ENCODE data around the gene SUN1.

Gene SUN1

DNA sequence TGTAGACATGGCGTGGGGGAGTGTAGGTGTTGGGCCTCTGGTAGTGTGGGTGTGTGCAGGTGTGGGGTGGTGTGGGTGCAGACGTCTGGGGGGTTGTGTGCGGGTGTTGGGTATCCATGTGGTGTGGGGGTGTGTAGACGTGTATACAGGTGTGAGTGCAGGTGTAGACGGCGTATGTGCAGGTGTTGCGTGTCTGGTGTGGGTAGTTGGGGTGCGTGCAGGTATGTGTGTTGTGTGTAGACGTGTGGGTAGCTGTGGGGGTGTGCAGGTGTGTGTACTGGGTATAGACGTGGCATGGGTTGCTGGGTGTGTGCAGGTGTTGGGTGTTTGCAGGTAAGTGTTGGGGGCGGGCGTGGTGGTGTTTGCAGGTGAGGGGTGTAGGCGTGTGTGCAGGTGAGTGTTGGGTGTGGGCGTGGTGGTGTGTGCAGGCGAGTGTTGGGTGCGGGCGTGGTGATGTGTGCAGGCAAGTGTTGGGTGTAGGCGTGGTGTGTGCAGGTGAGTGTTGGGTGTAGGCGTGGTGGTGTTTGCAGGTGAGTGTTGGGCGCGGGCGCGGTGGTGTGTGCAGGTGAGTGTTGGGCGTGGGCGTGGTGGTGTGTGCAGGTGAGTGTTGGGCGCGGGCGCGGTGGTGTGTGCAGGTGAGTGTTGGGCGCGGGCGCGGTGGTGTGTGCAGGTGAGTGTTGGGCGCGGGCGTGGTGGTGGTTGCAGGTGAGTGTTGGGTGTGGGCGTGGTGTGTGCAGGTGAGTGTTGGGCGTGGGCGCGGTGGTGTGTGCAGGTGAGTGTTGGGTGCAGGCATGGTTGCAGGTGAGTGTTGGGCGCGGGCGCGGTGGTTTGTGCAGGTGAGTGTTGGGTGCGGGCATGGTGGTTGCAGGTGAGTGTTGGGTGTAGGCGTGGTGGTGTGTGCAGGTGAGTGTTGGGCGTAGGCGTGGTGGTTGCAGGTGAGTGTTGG lies 60.6 kb downstream of the SUN1 start:
- DNase-seq (ENCODE audit: low read depth): no peak

DNA sequence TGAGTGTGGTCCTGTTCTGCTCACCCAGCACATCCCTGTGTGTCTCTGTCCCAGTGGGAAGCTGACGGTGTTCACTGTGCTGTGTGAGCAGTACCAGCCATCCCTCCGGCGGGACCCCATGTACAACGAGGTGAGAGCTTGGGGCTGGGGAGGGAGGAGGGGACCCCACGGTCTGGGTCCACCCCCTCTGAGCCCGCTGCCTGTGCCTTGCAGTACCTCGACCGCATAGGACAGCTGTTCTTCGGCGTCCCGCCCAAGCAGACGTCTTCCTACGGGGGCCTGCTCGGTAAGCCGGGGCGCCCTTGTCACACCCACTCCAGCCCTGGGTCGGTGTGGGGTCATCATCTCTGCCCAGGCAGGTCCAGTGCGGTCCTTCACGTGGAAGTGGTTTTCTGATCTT lies 61.4 kb downstream of the SUN1 start:
- DNase-seq (ENCODE audit: low read depth): no peak

DNA sequence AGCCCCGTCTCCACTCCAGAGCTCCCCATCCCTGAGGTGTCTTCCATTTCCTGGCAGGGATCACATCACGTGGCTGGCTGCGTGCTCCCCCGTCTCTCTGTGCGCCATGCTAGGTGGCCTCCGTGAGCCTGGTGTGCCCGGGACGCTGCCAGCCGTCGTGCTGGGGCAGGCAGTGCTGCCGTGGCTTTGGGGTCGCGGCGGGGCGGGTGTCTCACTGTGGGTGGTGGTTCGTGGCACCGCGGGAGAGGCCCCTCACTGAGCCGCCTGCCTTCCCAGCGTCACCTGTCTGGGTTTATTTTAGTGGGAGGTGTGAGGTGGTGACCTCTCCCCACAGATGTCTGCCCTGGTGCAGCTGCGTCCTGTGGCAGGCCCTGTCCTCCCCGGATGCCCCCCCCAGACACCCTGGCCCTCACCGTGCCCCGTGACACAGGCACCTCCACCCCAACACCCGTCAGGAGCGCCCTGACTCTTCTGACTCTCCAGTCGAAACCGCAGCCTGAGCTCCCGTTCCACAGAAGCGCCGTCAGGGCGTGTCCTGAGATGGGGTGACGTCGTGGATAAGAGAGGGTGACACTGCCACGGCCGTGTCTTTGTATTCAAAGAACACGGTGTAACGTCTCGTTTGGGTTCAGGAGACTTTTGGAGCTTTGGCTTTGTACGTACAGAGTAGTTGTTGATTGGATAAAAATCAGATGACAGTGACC lies 62.0 kb downstream of the SUN1 start:
- DNase-seq (ENCODE audit: low read depth): no peak

DNA sequence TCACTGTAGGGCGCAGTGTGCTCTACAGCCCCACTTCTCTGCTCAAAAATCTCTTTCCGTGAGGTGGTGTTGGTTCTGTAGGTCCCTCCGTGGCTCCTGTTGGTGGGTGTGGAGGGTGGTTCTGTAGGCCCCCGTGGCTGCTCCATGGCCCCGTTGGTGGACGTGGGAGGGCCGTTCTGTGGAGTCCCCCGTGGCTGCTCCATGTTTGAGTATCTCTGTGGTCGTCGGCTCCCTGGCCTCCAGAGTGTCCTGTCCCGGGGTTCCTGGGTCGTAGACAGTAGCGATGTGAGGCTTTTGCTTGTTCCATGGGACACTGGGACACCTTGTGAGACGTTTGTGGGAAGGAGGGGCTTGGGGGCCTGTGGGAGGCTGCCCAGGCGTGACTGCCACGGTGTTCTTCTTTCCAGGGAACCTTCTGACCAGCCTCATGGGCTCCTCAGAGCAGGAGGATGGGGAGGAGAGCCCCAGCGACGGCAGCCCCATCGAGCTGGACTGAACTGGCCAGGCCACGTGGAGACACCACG lies 62.7 kb downstream of the SUN1 start:
- no peak for DNase-seq (ENCODE audit: low read depth)

DNA sequence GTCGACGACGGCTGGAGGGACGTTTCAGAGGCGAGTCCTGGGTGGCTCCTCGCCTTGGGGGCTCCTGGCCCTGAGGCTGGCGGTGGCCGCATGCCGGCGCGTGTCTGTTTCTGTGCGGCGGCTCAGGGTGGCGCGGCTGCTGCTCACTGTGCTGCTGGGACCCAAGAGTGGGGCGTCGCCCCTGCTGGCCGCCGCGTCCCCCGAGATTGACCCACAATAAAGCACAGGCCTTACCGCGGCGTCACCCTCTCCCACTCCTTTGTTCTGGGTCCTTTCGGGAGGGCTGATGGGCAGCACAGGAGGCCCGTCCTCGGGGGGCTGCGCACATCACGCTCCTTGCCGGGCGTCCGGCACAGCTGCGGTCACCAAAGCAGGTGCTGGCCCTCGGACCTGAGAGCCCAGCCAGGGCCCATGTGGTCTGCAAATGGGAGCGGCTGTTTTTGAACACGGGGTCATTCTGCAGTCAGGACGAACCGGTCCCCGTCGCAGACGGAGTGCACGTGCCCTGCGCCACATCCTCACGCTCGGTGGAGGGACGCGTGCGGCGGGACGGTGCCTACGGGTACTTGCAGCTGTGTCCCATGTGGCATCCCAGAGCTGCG lies 63.3 kb downstream of the SUN1 start:
- DNase-seq (ENCODE audit: low read depth): no peak

DNA sequence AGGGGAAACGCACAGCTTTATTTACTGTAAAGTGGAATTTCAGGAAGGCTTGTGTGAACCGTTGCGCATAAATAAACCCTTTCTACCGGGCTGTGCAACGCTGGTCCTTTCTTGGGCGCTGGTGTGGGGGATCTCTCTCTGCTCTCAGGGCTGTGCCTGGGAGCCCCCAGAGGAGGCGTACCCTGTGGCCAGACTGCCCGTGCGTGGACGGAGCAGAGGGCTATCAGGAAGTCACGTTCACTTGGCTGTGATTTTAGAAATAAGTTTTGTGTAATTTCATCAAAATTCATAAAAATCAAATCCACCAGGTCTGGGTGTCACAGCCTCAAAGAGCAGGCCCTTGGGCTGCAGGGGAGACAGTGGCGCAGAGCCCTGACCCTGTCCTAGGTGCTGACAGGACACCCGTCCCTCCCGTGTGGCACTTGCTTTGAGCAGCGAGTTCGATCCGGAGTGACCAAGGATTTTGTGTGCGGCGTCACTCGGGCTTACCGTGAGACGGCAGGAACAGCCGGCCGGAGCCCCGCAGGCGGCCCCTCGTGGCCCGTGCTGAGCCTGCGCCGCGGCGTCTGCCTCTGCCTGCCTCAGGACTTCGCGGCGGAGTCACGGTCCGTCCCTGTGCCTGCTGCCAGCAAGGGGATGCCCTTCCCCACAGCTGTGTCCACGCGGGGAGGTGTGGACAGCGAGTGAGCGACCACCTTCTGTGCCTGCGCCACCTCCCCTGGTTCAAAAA lies 64.2 kb downstream of the SUN1 start:
- no peak for DNase-seq (ENCODE audit: low read depth)

DNA sequence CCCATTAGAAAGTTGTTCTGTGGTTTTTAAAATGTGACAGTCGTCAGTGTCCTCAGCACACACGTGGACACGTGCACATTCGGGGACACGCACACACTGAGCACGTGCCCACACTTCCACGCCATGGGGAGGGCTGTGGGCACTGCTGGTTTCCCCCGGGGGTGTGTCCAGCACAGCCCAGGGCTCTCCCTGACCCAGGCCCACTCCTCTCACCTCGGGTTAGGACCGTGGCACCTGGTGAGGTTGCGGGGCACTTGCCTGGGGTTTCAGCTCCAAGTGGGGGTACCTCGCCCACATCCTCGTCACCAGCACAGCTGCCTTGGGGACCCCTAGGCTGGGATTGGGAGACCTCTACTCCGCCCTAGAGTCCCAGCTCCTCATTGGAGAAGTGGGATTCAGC lies 64.8 kb downstream of the SUN1 start:
- DNase-seq (ENCODE audit: low read depth): no peak

DNA sequence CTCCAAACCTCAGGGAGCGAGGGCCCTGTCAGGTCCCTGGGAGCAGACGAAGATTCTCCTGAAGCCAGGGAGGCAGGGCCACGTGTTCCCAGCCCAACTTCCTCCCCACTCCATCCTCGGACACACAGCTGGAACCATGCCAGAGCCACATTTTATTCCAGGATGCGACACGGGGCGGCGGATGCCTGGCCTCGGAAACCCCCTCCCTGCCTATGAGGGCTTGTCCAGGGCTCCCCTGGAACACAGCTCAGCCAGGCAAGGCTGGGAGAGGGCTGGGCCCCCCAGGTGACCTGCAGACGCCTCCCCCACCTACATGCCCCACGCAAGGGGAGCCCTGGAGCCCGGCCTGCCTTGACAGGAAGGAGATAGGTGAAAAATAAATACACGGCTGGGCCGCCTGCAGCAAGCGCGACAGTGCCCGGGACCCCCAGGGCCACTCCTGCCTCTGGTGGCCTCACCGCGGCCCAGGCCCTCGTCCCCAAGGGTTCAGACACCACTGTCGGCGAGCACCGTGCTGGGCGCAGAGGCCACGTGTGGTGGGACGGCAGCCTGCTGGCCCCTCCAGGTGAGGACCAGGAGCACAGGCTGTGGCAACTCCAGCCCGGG lies 65.6 kb downstream of the SUN1 start:
- no peak for DNase-seq (ENCODE audit: low read depth)

DNA sequence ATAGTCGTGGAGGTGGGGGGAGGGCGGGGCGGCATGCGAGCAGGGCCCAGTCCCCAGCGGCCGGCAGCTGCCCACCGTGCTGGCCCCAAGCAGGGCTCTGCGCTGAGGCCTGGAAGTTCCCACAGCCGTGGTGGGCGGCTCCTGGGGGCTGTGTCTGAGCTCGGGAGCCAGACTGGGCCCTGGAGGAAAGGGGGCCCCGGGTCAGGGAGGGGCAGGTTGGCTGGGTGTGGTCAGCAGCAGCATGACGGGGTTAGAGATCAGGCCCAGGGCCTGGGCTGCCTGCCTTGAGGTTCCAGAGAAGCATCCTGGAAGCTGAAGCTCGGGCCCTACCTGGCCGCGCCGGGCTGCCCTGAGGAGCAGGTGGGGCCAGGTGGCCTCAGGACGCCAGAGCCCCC lies 66.2 kb downstream of the SUN1 start:
- DNase-seq (ENCODE audit: low read depth): no peak

DNA sequence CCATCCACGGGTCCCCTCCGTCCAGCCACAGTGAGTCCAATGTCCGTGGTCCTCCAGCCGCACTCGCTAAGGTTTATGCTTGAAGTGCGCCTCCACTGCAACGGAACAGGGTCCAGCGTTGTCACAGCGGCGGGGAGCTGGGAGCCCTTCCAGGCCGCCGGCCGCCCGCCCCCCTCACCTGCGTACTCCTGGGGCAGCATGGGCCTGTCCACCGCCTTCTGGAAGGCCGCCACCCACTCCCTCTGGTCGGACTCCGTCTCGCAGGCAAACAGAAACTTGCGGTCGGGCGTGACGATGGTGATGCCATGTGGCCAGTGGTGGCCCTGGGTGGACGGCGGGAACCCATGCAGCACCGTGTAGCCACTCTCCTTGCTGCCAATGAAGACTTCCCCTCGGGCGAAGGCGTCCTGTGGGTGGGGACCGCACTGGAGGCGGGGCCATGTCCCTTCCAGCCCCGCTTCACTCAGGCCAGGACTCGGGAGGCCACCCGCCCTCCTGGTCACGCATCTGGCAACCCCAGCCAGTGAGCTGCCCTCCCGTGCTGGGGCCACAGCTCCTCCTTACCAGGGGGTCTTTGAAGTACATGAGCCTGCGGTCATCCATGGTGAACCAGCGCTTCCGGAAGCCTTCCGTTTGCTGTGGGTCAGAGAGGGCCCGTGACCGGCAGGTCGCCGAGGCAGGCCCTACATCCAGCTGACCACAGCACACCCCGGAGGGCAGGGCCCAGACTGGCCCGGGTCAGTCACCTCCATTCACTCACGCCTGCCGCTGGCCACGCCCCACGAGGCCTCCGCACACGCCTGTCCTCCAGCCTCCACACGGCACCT lies 66.8 kb downstream of the SUN1 start:
- no peak for DNase-seq (ENCODE audit: low read depth)

DNA sequence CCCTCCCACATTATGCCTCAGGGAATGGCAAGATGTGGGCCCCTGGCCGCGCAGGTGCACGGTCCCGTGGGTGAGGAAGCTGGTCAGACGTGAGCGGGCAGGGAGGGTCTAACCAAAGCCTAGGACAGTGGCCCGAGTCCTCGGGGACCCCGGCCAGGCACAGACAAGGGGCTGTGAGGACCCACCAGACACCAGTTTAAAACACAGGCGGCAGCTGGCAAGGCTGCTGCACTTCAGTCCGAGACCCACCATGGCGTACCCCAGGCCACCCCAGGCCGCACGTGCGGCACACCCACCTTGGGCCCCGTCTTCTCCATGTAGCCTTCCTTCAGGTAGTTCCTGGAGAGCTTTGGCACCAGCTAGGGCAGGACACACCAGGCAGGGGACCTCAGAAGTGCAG lies 67.5 kb downstream of the SUN1 start:
- DNase-seq (ENCODE audit: low read depth): no peak

DNA sequence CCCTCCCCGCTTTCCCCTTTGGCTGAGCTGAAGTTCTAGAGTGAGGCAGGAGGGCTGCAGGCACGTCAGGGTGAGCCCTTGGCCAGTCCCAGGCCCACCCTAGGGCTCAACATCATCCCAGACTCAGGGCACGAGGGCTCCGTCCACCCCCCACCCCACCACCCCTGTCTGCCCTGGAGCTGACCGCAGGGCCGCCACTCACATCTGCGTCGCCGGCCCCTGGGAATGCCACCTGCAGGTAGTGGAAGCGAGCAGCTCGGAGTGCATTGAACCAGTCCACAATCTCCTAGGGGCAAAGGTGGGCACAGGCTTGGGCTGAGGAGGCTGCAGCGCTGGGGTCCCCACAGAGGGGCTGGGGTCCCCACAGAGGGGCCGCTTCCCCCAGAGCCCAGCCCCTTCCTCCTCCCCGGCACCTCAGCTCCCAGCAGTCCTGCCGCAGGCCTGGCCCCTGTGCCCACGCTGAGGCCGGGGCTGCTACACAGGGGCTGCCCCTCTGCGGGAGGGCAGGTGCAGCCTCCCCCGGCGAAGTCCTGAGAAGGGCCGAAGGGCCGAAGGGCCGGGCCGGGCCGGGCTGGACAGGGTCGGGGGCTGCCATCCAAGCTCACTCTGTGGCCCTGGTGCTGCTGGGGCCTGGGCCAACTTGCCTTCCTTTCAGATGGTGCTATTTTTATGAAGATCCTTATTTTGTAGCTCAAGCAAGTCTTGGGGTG lies 68.2 kb downstream of the SUN1 start:
- DNase-seq (ENCODE audit: low read depth): no peak

DNA sequence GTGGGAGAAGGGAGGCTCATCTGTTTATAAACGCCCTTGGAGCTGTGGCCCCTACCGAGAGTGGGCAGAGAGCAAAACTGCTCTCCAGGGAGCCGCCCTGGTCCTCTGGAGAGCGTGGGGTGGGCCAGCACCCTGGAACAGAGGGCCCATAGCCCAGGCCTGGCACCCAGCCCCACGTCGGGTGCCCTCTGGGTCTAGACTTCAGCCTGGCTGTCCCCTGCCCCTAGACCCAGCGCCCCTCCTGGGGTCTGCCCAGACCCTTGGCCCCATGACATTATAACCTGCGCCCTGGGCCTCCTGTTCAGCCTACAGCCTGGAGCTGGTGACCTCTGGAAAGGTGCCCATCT lies 68.7 kb downstream of the SUN1 start:
- DNase-seq (ENCODE audit: low read depth): no peak

DNA sequence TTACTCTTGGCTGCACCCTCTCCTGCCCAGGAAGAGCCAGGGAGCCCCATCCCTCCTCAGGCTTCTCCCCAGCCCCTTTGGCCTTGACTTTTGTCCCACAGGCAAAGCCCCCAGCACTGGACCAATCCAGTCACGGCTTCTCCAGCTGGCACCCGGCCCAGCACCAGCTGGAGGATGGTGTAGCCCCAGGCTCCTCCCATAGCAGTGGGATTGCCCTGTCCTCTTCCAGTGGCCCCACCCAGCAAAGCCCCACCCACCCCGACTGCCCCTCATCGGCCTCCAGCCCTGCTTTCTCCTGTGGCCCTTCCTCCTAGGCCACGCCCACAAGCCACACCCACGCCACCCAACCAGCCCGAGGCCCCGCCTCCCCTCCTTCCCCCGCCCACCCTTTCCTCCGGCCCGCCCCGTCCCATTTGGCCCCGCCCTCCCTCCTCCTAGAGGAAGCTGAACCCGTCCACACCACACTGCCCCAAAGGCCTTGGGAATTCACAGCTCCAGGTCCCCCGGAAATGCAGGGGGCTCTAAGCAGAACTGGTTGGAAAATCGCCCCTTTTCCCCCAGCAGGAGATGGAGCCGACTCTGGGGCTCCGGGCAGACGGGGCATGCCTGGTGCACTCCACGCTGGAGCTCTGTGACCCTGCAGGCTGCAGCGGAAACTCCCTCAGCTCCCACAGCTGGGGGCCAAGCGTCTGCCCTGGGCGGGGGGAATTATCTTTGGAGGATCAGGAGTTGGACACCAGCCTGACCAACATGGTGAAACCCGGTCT lies 69.3 kb downstream of the SUN1 start:
- peak; percentile 8 for DNase-seq (ENCODE audit: low read depth)

DNA sequence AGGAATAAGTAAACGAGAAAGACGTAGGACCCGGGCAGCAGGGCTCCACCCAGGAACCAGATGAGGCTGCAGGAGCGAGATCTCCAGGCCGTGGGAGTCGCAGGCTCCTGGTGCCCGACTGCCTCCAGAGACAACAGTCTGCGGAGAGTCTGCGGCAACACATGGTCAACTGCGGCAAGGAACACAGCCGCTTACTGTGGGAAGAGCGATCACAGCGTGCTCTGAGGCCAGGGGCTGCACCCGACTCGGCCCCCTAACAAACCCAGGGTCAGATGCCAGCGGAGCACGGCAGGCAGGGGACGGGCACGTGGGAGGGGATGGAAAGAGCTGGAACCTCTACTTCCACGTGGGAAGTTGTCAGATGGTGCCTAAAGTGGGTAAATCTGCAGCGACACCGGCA lies 70.7 kb downstream of the SUN1 start:
- no peak for DNase-seq (ENCODE audit: low read depth)

DNA sequence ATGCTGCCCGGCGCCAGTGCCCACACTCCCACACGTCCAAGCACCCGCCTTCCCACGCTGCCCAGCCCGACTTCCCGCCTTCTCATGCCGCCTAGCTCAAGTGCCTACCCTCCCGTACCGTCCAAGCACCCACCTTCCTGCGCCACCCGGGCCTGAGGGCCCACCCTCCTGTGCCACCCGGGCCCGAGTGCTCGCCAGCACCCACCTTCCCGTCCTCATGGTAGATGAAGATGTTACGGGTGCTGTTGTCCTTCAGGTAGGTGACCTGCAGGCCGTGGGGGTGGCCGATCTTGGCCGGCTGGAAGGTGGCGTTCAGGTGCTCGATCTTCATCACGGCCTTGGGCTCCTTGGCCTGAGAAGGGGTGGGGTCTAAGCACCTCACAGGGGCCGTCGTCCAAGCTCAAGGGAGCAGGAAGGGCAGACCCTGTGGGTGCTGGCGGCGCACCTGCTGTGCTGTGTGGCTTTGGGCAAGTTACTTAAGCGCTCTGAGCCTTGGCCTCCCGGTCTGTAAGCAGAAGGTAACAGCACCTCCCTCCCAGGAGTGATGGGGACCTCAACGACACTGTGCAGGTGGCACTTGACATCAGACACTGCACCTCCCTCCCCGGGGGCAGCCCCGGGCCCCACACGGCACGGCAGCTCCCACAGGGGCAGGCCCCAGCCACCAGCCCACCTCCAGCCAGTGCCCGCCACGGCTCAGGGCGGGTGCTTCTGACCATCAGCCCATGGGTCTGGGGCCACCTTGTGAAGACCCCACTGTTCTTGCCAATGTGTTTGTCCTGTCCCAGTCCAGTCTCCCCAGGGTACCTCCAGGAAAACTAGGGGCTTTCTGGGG lies 71.9 kb downstream of the SUN1 start:
- DNase-seq (ENCODE audit: low read depth): no peak

DNA sequence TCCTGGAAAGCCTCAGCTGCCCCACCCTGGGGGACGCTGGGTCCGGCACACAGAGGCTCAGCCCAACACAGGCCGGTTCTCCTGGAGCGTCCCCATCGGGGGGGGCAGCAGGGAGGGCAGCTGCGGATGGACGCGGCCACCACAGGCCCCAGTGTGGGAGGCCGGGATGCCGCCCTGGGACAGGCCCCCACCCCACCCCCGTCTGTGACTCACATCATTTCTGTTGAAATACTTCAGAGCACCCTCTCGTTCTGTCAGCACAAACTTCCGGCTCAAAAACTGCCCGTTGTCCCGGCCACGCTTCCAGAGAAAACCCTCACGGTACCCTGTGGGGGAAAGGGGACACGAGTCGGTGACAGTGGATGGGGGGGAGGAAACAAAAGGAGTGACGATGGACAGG lies 72.6 kb downstream of the SUN1 start:
- no peak for DNase-seq (ENCODE audit: low read depth)

DNA sequence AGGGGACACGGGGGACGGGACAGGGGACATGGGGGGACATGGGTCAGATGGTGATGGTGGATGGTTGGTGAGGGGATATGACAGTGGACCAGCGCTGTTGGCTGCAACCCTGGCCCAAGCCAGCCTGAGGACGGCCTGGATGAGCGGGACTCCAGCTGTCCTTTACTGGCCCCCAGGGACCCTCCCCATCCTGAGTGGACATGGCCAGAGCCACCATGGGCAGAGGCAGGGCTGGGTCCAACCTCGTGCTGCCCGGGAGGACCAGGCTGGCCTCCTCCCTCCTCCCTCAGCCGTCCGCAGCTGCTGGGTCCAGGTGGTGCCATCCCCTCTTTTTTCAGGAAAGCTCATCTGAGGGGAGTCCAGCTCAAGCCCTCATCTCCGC lies 74.5 kb downstream of the SUN1 start:
- DNase-seq (ENCODE audit: low read depth): no peak
